OCI-LY7 (cell line): ENCODE results near the gene POPDC2. TPM values are rescaled to one million over a fixed set of nuclear protein-coding genes. Genes with fewer than 3 reads are reported as not detected.

ENCODE experiments used
- BruUV-seq: library from RNA; stranded (reverse); fragments of 400-500 nt; replicated peaks from 2 replicates; lab custom pipeline; 2021; lab: Mats Ljungman, UMichigan
- CTCF ChIA-PET: fragments of 300-600 bp; sonication (Branson Sonifier 250); formaldehyde crosslinking; loops from one replicate; lab custom pipeline; 2022; ENCODE audit warnings: antibody characterized with exemption; ENCODE audit not compliant: unreplicated experiment; lab: Charles Lee
- POLR2A ChIA-PET: fragments of 300-600 bp; sonication (Branson Sonifier 250); formaldehyde crosslinking; loops from one replicate; lab custom pipeline; 2022; ENCODE audit warnings: antibody characterized with exemption; lab: Charles Lee
- DNase-seq: peaks from one replicate; pipeline ENCODE4 v3.0.0-alpha.2; 2015; ENCODE audit warnings: low spot score
- H2AFZ ChIP-seq: fragments of 200-600 bp; sonication (generic), shearing (Covaris generic); 2 replicates; pipeline ENCODE4 v1.6.1; 2014; ENCODE audit warnings: mild to moderate bottlenecking, antibody characterized with exemption, low read length, moderate library complexity
- H3K27ac ChIP-seq: fragments of 200-600 bp; sonication (generic); 2 replicates; pipeline ENCODE4 v1.5.1; 2014; ENCODE audit warnings: mixed run types, low read depth, mild to moderate bottlenecking, moderate library complexity, low read length, inconsistent platforms; ENCODE audit not compliant: poor library complexity, severe bottlenecking
- H3K36me3 ChIP-seq: fragments of 200-600 bp; sonication (generic); 2 replicates; pipeline ENCODE4 v1.6.1; 2014; ENCODE audit warnings: mild to moderate bottlenecking, antibody characterized with exemption, low read length, moderate library complexity, mixed read lengths; ENCODE audit not compliant: insufficient read depth
- H3K4me1 ChIP-seq: fragments of 200-600 bp; sonication (generic); 2 replicates; pipeline ENCODE4 v1.5.1; 2014; ENCODE audit warnings: mild to moderate bottlenecking, low read length; ENCODE audit not compliant: insufficient read depth, poor library complexity, severe bottlenecking
- H3K4me2 ChIP-seq: fragments of 200-600 bp; sonication (generic); 2 replicates; pipeline ENCODE4 v1.6.1; 2014; ENCODE audit warnings: mild to moderate bottlenecking, low read length
- H3K4me3 ChIP-seq: fragments of 200-600 bp; sonication (generic); 2 replicates; pipeline ENCODE4 v1.5.1; 2014; ENCODE audit warnings: mild to moderate bottlenecking, low read depth, low read length; ENCODE audit not compliant: poor library complexity, severe bottlenecking
- H3K79me2 ChIP-seq: fragments of 200-600 bp; sonication (generic); 2 replicates; pipeline ENCODE4 v1.6.1; 2016; ENCODE audit warnings: low read depth, mild to moderate bottlenecking, low read length, moderate library complexity, mixed read lengths; ENCODE audit not compliant: insufficient read depth
- H3K9me2 ChIP-seq: fragments of 200-600 bp; sonication (generic); 2 replicates; pipeline ENCODE4 v1.6.1; 2016; ENCODE audit warnings: mild to moderate bottlenecking, low read length, mixed read lengths; ENCODE audit not compliant: insufficient read depth
- H3K9me3 ChIP-seq: fragments of 200-600 bp; sonication (generic); 2 replicates; pipeline ENCODE4 v1.6.1; 2014; ENCODE audit warnings: mild to moderate bottlenecking, mixed run types, low read length, mixed read lengths
- H4K20me1 ChIP-seq: fragments of 200-600 bp; sonication (generic); 2 replicates; pipeline ENCODE4 v1.6.1; 2014; ENCODE audit warnings: mild to moderate bottlenecking, antibody characterized with exemption, low read length, moderate library complexity, mixed read lengths; ENCODE audit not compliant: insufficient read depth
- CTCF ChIP-seq: fragments of 200-600 bp; sonication (generic); conservative IDR thresholded peaks from 2 replicates; pipeline ENCODE4 v1.5.1; 2014; ENCODE audit warnings: mild to moderate bottlenecking, antibody characterized with exemption, low read length, moderate library complexity, mixed read lengths
- EZH2phosphoT487 ChIP-seq: fragments of 200-600 bp; sonication (generic); IDR thresholded peaks from 2 replicates; pipeline ENCODE4 v1.6.1; 2018; ENCODE audit warnings: low read depth, borderline replicate concordance, mild to moderate bottlenecking, mixed run types, antibody characterized with exemption, low read length, moderate library complexity, mixed read lengths
- intact Hi-C: fragments of 100-400 bp; cut with micrococcal nuclease; formaldehyde crosslinking; loops from one replicate; pipeline ENCODE4 v1.10.0; 2022; ENCODE audit not compliant: unreplicated experiment
- total RNA-seq, 2 experiments: library from RNA; depleted of rRNA in 1 of 2; stranded (reverse); fragments of >200 nt in 1 of 2; shearing (Covaris generic) in 1 of 2; gene quantifications; 2 replicates each; pipeline ENCODE4 v1.2.3, GENCODE V29; 2014 to 2022

POPDC2 gene
- total RNA-seq, 2 experiments from 2014 or later: 0.16 to 1.3 TPM

- Histone ChIP-seq H3K9me3 (no peaks in the 10 kb centered on the region), H3K4me3 (no peak overlapping the region), H2AFZ (no peak overlapping the region), H3K79me2 (no peaks in the 10 kb centered on the region), H3K36me3 (no peaks in the 10 kb centered on the region), H3K4me1 (no peaks in the 10 kb centered on the region), H3K27ac (no peak overlapping the region), H3K9me2 (no peaks in the 10 kb centered on the region), H3K4me2 (no peak overlapping the region), H4K20me1 (no peaks in the 10 kb centered on the region)
- TF ChIP-seq CTCF (no peak), EZH2phosphoT487 (no peak)
- DNase-seq: no peak
- no TSS peak for BruUV-seq
- POLR2A ChIA-PET: no interaction called here
- CTCF ChIA-PET: no interaction called here
- intact Hi-C loops: no loop called here
Measured at GRCh38 chr3:119700269-119700919, 40.0 kb upstream of the POPDC2 start.

- Histone ChIP-seq H3K36me3 (no peaks in the 10 kb centered on the region), H2AFZ (no peak overlapping the region), H3K79me2 (no peaks in the 10 kb centered on the region), H3K4me3 (no peak overlapping the region), H3K9me3 (no peaks in the 10 kb centered on the region), H3K9me2 (no peaks in the 10 kb centered on the region), H3K4me1 (no peaks in the 10 kb centered on the region), H3K27ac (no peak overlapping the region), H3K4me2 (no peak overlapping the region), H4K20me1 (no peaks in the 10 kb centered on the region)
- CTCF ChIA-PET: no interaction called here
- no peak for DNase-seq
- POLR2A ChIA-PET: no interaction called here
- intact Hi-C loops: no loop called here
- no TSS peak for BruUV-seq
- TF ChIP-seq EZH2phosphoT487: no peak
- TF ChIP-seq CTCF: no peak
Measured at GRCh38 chr3:119697394-119697793, 37.0 kb upstream of the POPDC2 start.

GRCh38 chr3:119695480-119695879 is 35.1 kb upstream of the POPDC2 start:
- Histone ChIP-seq H3K9me2 (no peaks in the 10 kb centered on the region), H2AFZ (peak overlapping the region; percentile 46; the same call in 1 of the 2 replicates), H3K4me3 (no peak overlapping the region), H3K9me3 (no peaks in the 10 kb centered on the region), H3K79me2 (no peaks in the 10 kb centered on the region), H3K27ac (no peak overlapping the region), H4K20me1 (no peaks in the 10 kb centered on the region), H3K4me2 (no peak overlapping the region), H3K36me3 (no peaks in the 10 kb centered on the region), H3K4me1 (no peaks in the 10 kb centered on the region)
- ChIA-PET POLR2A (interaction anchor here (0.7 to 1.9 kb wide), 5 partner anchors 19 to 185 kb away, joined by 3 to 5 read pairs (median 5); partner anchors contain the start of gene COX17), CTCF (interaction anchor here (1.2 kb wide), 1 partner anchor 19 kb away, joined by 3 read pairs; no protein-coding TSS in a partner anchor)
- intact Hi-C loops: no loop called here
- peak; percentile 13 for DNase-seq
- BruUV-seq: no TSS peak
- TF ChIP-seq CTCF (no peak), EZH2phosphoT487 (no peak)
